IMR-90 (cell line): ENCODE results near the gene CGREF1. TPM values are rescaled to one million over a fixed set of nuclear protein-coding genes. Genes with fewer than 3 reads are reported as not detected.

Source experiments
- ATAC-seq: fragments of 200-7000 bp; cut with Tn5 transposase; 2 replicates; pipeline ENCODE4 v1.9.1; 2020; ENCODE audit warnings: low read depth, mild to moderate bottlenecking, moderate library complexity
- BruUV-seq: library from RNA; stranded (reverse); fragments of 400-500 nt; replicated peaks from 2 replicates; lab custom pipeline; 2021; lab: Mats Ljungman, UMichigan
- CTCF ChIA-PET: fragments of 300-600 bp; formaldehyde crosslinking; extraction: SDS; loops from one replicate; lab custom pipeline; 2021; ENCODE audit warnings: antibody characterized with exemption; lab: Yijun Ruan, JAX
- POLR2A ChIA-PET: fragments of 300-600 bp; sonication (Branson Sonifier 250); formaldehyde crosslinking; loops from one replicate; lab custom pipeline; 2022; ENCODE audit warnings: antibody characterized with exemption; ENCODE audit not compliant: unreplicated experiment; lab: Charles Lee
- DNase-seq: peaks from one replicate; pipeline ENCODE4 v3.0.0; 2013
- H2AFZ ChIP-seq: replicated peaks from 2 replicates; pipeline ENCODE3; 2013; ENCODE audit warnings: low read length, mild to moderate bottlenecking; ENCODE audit not compliant: poor library complexity
- H2AK5ac ChIP-seq: 2 replicates; pipeline ENCODE4 v1.6.1; 2013; ENCODE audit warnings: low read depth, low read length, inconsistent platforms
- H2AK9ac ChIP-seq: replicated peaks from 2 replicates; pipeline ENCODE3; 2013; ENCODE audit warnings: mild to moderate bottlenecking, low read depth, low read length, moderate library complexity; ENCODE audit not compliant: poor library complexity
- H2BK120ac ChIP-seq: 2 replicates; pipeline ENCODE4 v1.6.1; 2013; ENCODE audit warnings: low read depth, low read length, inconsistent platforms
- H2BK15ac ChIP-seq: 3 replicates; pipeline ENCODE4 v1.6.1; 2013; ENCODE audit warnings: low read depth, low read length, inconsistent platforms
- H2BK20ac ChIP-seq: 2 replicates; pipeline ENCODE4 v1.6.1; 2013; ENCODE audit warnings: low read depth, mild to moderate bottlenecking, inconsistent platforms, low read length, moderate library complexity
- H2BK5ac ChIP-seq: 2 replicates; pipeline ENCODE4 v1.6.1; 2013; ENCODE audit warnings: mild to moderate bottlenecking, low read depth, low read length, inconsistent platforms; ENCODE audit not compliant: poor library complexity, severe bottlenecking
- H3K14ac ChIP-seq: replicated peaks from 2 replicates; pipeline ENCODE4 v1.6.1; 2013; ENCODE audit warnings: low read depth, low read length, inconsistent platforms
- H3K18ac ChIP-seq: 2 replicates; pipeline ENCODE4 v1.6.1; 2013; ENCODE audit warnings: low read depth, low read length, control low read depth
- H3K23ac ChIP-seq: 2 replicates; pipeline ENCODE4 v1.6.1; 2013; ENCODE audit warnings: low read depth, low read length, inconsistent platforms
- H3K27ac ChIP-seq: 2 replicates; pipeline ENCODE4 v1.5.1; 2013; ENCODE audit warnings: mild to moderate bottlenecking, control low read depth, low read length; ENCODE audit not compliant: insufficient read depth
- H3K27me3 ChIP-seq: 2 replicates; pipeline ENCODE4 v1.6.1; 2013; ENCODE audit warnings: low read length; ENCODE audit not compliant: control insufficient read depth, insufficient read depth
- H3K36me3 ChIP-seq: 2 replicates; pipeline ENCODE4 v1.6.1; 2013; ENCODE audit warnings: low read length, mixed read lengths; ENCODE audit not compliant: control insufficient read depth, insufficient read depth
- H3K4ac ChIP-seq: 2 replicates; pipeline ENCODE4 v1.6.1; 2013; ENCODE audit warnings: low read depth, low read length, inconsistent platforms
- H3K4me1 ChIP-seq: 2 replicates; pipeline ENCODE4 v1.6.1; 2013; ENCODE audit warnings: low read length, mixed read lengths; ENCODE audit not compliant: control insufficient read depth, insufficient read depth
- H3K4me2 ChIP-seq: 2 replicates; pipeline ENCODE4 v1.6.1; 2013; ENCODE audit warnings: low read depth, mild to moderate bottlenecking, control low read depth, low read length, moderate library complexity
- H3K4me3 ChIP-seq: 2 replicates; pipeline ENCODE4 v1.5.1; 2013; ENCODE audit warnings: low read depth, mild to moderate bottlenecking, control low read depth, low read length, moderate library complexity; ENCODE audit not compliant: insufficient read depth
- H3K56ac ChIP-seq: 2 replicates; pipeline ENCODE4 v1.6.1; 2013; ENCODE audit warnings: low read length, inconsistent platforms; ENCODE audit not compliant: insufficient read depth; ENCODE audit errors: extremely low read depth
- H3K79me1 ChIP-seq, 2 experiments: 2 replicates each; pipeline ENCODE4 v1.6.1; 2013; ENCODE audit warnings: low read length in 2 of 2, inconsistent platforms in 1 of 2, low read depth in 1 of 2
- H3K9ac ChIP-seq: 2 replicates; pipeline ENCODE4 v1.6.1; 2013; ENCODE audit warnings: low read depth, low read length, control low read depth
- H3K9me1 ChIP-seq: 2 replicates; pipeline ENCODE4 v1.6.1; 2013; ENCODE audit warnings: low read length, inconsistent platforms; ENCODE audit not compliant: insufficient read depth
- H3K9me3 ChIP-seq: 2 replicates; pipeline ENCODE4 v1.6.1; 2013; ENCODE audit warnings: low read length; ENCODE audit not compliant: control insufficient read depth, insufficient read depth
- H4K20me1 ChIP-seq: 2 replicates; pipeline ENCODE4 v1.6.1; 2013; ENCODE audit warnings: low read length, inconsistent platforms; ENCODE audit not compliant: insufficient read depth
- H4K5ac ChIP-seq: 2 replicates; pipeline ENCODE4 v1.6.1; 2013; ENCODE audit warnings: mild to moderate bottlenecking, low read depth, low read length, control low read depth
- H4K8ac ChIP-seq, 2 experiments: 2 replicates each; pipeline ENCODE4 v1.6.1; 2013; ENCODE audit warnings: low read depth in 2 of 2, low read length in 2 of 2, control low read depth in 1 of 2, inconsistent platforms in 1 of 2
- H4K91ac ChIP-seq: 2 replicates; pipeline ENCODE4 v1.6.1; 2013; ENCODE audit warnings: low read depth, low read length, inconsistent platforms; ENCODE audit not compliant: insufficient read depth
- BHLHE40 ChIP-seq: fragments of 150-350 bp; IDR thresholded peaks from 2 replicates; pipeline ENCODE4 v1.6.1; 2016; ENCODE audit warnings: mild to moderate bottlenecking, low read depth, low read length
- NFE2L2 ChIP-seq: fragments of 150-350 bp; IDR thresholded peaks from 2 replicates; pipeline ENCODE4 v1.6.1; 2016; ENCODE audit warnings: low read depth, mild to moderate bottlenecking, low read length
- RAD21 ChIP-seq: IDR thresholded peaks from 2 replicates; pipeline ENCODE4 v1.6.1; 2012; ENCODE audit warnings: low read length, improper control_type of control experiment
- SMC3 ChIP-seq: fragments of 150-350 bp; IDR thresholded peaks from 2 replicates; pipeline ENCODE4 v1.6.1; 2016; ENCODE audit warnings: low read depth, mild to moderate bottlenecking, antibody characterized with exemption, low read length, moderate library complexity
- WGBS, 2 experiments: methylation state at CpG; one replicate each; pipeline versions ENCODE4 v1.1.5 to v1.1.7; 2013; ENCODE audit warnings: missing lambda C conversion rate in 2 of 2; ENCODE audit not compliant: insufficient read length in 1 of 2; ENCODE audit errors: extremely low coverage in 2 of 2; 5-methylcytosine and 5-hydroxymethylcytosine counted together
- dilution Hi-C: fragments of 300-500 bp; cut with HindIII; formaldehyde crosslinking; loops from one replicate; pipeline ENCODE4 v1.14.3; 2018; ENCODE audit warnings: low sequenced_read_pairs; ENCODE audit not compliant: unreplicated experiment
- in situ Hi-C: fragments of 300-500 bp; cut with MboI; formaldehyde crosslinking; loops from 3 replicates; pipeline ENCODE4 v1.14.3; 2019; ENCODE audit warnings: low sequenced_read_pairs, inconsistent platforms, mixed read lengths
- intact Hi-C: fragments of 100-400 bp; cut with micrococcal nuclease; formaldehyde crosslinking; loops from 2 replicates; pipeline ENCODE4 v1.10.0; 2022
- polyA plus RNA-seq, 3 experiments: library from polyadenylated mRNA; depleted of rRNA; stranded (reverse); fragments of >200 nt; gene quantifications; 2 replicates each; pipeline ENCODE4 v1.2.3, GENCODE V29; 2012; ENCODE audit warnings: low replicate concordance in 1 of 3
- total RNA-seq: library from RNA; depleted of rRNA; stranded (reverse); fragments of >200 nt; gene quantifications from 2 replicates; pipeline ENCODE4 v1.2.3, GENCODE V29; 2012
- TF ChIP-seq, protein P1 (sequence below): conservative IDR thresholded peaks from 2 replicates; pipeline ENCODE4 v1.5.1; 2012; ENCODE audit warnings: mild to moderate bottlenecking, low read depth, low read length, improper control_type of control experiment
- TF ChIP-seq, protein P2 (sequence below): fragments of 150-350 bp; IDR thresholded peaks from 2 replicates; pipeline ENCODE4 v1.6.1; 2016; ENCODE audit warnings: low read depth, mild to moderate bottlenecking, low read length, moderate library complexity, borderline replicate concordance

The CGREF1 gene
- total and polyA plus RNA-seq, 2 of the 4 experiments (the other 2 are of a cell fraction): 0.54 to 1.3 TPM

DNA sequence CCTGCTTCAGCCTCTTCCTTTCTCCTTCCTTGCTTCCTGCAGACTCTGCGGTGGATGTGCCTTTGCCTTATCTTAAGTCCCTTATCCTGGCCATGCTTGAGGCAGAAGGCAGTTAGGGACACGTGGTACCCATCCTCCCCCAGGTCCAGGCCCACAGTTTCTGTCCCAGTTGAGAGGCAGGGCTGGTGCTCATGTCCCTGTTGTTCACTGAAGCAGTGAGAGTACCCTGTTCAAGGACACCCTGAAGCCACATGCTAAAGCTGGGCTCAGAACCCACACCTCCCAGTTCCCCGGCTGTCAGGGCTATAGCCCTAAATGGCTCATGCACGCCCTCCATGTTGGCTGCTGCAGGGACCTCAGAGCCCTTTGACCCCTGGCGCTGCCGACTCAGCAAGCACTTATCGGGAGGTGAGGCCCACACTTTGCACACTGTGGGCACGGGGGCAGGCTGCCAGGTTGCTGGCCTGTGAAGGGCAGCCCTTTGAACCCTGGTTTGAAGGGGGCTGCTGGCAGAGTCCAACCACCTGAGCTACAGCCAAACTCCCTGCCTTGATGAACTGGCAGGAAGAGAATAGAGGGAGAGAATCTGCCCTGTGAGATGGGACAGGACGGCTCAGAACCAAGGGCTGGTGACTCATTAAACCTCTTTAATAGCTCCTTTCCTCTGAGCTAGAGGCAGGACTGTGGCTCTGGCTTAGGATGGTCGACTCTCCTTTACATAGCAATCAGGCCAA lies 26.1 kb downstream of the CGREF1 start:
- H3K9me3 ChIP-seq: no peaks in the 10 kb centered on the region
- POLR2A ChIA-PET: no interaction called here
- intact Hi-C loops: no loop called here
- no peak overlapping the region for H4K8ac ChIP-seq
- dilution Hi-C loops: no loop called here
- BruUV-seq: no TSS peak
- no peaks in the 10 kb centered on the region for H3K79me1 ChIP-seq
- H3K4ac ChIP-seq: no peak overlapping the region
- WGBS, 2 experiments: 70% methylated on average over 2 of the region's 10 CpGs; no CpG with 5 or more reads in 1 of the 2 experiments
- peak overlapping the region; percentile 57 for H2AK9ac ChIP-seq
- CTCF ChIA-PET: no interaction called here
- H3K23ac ChIP-seq: no peak overlapping the region
- H3K9ac ChIP-seq: no peak overlapping the region
- no peak overlapping the region for H2BK20ac ChIP-seq
- no peaks in the 10 kb centered on the region; the same call in 1 of the 2 replicates for H4K20me1 ChIP-seq
- H3K18ac ChIP-seq: no peak overlapping the region
- H3K4me2 ChIP-seq: no peak overlapping the region
- no peak overlapping the region for H2BK15ac ChIP-seq
- H3K4me1 ChIP-seq: 0 out of 2 replicates have a peak, but pooled peaks cover 3% of the 10 kb centered on the region
- no peaks in the 10 kb centered on the region for H3K27me3 ChIP-seq
- H3K27ac ChIP-seq: no peak overlapping the region
- in situ Hi-C loops: no loop called here
- H3K14ac ChIP-seq: no peak overlapping the region
- peak; percentile 36; the same call in 1 of the 2 replicates for ATAC-seq
- H2BK120ac ChIP-seq: no peak overlapping the region
- no peaks in the 10 kb centered on the region for H3K36me3 ChIP-seq
- H3K4me3 ChIP-seq: no peak overlapping the region
- DNase-seq: no peak
- TF ChIP-seq, protein P1, sequence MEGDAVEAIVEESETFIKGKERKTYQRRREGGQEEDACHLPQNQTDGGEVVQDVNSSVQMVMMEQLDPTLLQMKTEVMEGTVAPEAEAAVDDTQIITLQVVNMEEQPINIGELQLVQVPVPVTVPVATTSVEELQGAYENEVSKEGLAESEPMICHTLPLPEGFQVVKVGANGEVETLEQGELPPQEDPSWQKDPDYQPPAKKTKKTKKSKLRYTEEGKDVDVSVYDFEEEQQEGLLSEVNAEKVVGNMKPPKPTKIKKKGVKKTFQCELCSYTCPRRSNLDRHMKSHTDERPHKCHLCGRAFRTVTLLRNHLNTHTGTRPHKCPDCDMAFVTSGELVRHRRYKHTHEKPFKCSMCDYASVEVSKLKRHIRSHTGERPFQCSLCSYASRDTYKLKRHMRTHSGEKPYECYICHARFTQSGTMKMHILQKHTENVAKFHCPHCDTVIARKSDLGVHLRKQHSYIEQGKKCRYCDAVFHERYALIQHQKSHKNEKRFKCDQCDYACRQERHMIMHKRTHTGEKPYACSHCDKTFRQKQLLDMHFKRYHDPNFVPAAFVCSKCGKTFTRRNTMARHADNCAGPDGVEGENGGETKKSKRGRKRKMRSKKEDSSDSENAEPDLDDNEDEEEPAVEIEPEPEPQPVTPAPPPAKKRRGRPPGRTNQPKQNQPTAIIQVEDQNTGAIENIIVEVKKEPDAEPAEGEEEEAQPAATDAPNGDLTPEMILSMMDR: no peak
- no peak for TF ChIP-seq SMC3
- TF ChIP-seq NFE2L2: no peak
- TF ChIP-seq, protein P2, sequence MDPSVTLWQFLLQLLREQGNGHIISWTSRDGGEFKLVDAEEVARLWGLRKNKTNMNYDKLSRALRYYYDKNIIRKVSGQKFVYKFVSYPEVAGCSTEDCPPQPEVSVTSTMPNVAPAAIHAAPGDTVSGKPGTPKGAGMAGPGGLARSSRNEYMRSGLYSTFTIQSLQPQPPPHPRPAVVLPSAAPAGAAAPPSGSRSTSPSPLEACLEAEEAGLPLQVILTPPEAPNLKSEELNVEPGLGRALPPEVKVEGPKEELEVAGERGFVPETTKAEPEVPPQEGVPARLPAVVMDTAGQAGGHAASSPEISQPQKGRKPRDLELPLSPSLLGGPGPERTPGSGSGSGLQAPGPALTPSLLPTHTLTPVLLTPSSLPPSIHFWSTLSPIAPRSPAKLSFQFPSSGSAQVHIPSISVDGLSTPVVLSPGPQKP: no peak
- TF ChIP-seq RAD21: no peak
- no peak for TF ChIP-seq BHLHE40
- H2BK5ac ChIP-seq: no peak overlapping the region
- peak overlapping the region; percentile 48 for H2AFZ ChIP-seq
- peak overlapping the region; percentile 63; the same call in 1 of the 2 replicates for H2AK5ac ChIP-seq
- no peak overlapping the region for H4K5ac ChIP-seq
- peaks cover 7% of the 10 kb centered on the region; the same call in 1 of the 2 replicates for H3K9me1 ChIP-seq
- no peak overlapping the region for H3K56ac ChIP-seq
- H4K91ac ChIP-seq: no peak overlapping the region
